ENCODE measurements around the gene MAP7D1.

Gene MAP7D1

DNA sequence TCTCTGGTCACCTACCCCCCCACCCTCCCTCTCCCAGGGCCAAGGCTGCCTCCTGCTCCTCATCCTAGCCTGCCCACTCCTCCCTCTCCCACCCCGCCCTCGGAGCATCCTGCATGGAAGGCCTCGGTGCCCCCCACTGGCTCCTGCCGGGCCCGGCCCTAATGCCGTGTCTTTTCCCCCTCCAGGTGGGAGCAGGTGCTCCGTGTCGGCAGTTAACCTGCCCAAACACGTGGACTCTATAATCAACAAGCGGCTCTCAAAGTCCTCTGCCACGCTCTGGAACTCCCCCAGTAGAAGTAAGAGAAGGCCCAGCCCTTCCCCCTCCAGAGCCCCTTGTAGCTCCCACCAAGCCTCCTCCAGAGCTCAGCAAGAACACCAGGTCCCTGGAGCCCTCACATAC is 18.8 kb downstream of the MAP7D1 start:
- Histone ChIP-seq H3K36me3 (ENCODE audit: control insufficient read depth in 1 of 2, insufficient read depth in 2 of 2, low read length in 2 of 2) (peaks cover 49 to 83% of the 10 kb centered on the region in 2 donors), H3K4me1 (ENCODE audit: control insufficient read depth in 1 of 2, insufficient read depth in 2 of 2, low read length in 2 of 2) (peaks cover 10 to 47% of the 10 kb centered on the region in 2 donors), H3K4me3 (ENCODE audit: low read depth in 1 of 2, low read length in 2 of 2) (no peak overlapping the region), H3K27ac (ENCODE audit: low read length) (no peak overlapping the region), H3K9me3 (ENCODE audit: control insufficient read depth in 1 of 2, low read length in 2 of 2) (no peaks in the 10 kb centered on the region), H3K27me3 (ENCODE audit: low read depth, low read length) (no peaks in the 10 kb centered on the region)

DNA sequence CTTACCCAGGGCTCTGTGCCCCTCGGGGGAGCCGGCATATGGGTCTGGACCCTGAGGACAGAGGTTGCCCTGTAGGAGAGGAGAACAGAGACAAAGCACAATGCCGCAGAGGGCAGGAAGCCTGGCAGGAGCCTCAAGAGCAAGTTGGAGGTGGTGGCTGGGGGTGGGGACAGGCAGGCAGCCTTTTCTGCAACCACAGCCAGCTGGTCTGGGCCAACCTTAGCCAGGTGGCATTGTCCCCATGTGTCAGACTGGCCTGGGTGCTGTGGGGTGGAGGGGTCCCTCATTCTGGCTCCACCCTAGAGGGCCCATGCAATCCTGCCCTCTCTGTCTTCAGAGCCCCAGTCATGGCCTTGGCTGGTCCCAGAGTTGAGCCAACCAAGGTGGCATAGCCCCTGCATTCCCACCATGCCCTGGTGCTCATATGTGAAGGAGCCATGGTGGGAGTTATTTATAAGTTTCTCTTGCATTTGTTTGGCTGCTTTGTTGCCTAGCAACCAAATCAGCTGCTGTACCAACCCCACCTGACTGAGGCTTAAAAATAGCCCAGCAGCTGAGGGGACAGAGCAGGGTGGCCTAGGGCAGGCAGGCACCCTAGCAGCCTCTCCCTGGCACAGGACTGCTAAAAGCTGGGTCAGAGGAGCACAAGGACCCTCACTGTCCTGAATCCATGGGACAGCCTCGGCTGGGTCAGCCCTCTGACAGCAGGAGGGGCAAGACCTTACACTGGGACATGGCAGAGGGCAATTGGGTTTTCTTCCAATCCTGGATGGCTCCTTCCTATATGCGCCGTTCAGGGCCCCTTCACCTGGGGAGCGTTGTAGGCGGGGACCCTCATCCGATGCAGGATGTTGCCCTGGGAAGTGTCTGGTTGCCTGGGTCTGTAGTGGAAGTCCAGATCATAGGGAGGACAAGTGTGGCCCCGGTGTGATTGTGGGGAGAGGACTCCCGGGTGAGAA is 19.5 kb downstream of the MAP7D1 start:
- H3K4me3 ChIP-seq (ENCODE audit: low read depth in 1 of 2, low read length in 2 of 2) = no peak overlapping the region
- H3K27ac ChIP-seq (ENCODE audit: low read length) = peak overlapping the region; percentile 54
- peaks cover 56 to 90% of the 10 kb centered on the region in 2 donors for H3K36me3 ChIP-seq (ENCODE audit: control insufficient read depth in 1 of 2, insufficient read depth in 2 of 2, low read length in 2 of 2)
- no peaks in the 10 kb centered on the region for H3K27me3 ChIP-seq (ENCODE audit: low read depth, low read length)
- no peaks in the 10 kb centered on the region for H3K9me3 ChIP-seq (ENCODE audit: control insufficient read depth in 1 of 2, low read length in 2 of 2)
- peaks cover 10 to 40% of the 10 kb centered on the region in 2 donors for H3K4me1 ChIP-seq (ENCODE audit: control insufficient read depth in 1 of 2, insufficient read depth in 2 of 2, low read length in 2 of 2)

DNA sequence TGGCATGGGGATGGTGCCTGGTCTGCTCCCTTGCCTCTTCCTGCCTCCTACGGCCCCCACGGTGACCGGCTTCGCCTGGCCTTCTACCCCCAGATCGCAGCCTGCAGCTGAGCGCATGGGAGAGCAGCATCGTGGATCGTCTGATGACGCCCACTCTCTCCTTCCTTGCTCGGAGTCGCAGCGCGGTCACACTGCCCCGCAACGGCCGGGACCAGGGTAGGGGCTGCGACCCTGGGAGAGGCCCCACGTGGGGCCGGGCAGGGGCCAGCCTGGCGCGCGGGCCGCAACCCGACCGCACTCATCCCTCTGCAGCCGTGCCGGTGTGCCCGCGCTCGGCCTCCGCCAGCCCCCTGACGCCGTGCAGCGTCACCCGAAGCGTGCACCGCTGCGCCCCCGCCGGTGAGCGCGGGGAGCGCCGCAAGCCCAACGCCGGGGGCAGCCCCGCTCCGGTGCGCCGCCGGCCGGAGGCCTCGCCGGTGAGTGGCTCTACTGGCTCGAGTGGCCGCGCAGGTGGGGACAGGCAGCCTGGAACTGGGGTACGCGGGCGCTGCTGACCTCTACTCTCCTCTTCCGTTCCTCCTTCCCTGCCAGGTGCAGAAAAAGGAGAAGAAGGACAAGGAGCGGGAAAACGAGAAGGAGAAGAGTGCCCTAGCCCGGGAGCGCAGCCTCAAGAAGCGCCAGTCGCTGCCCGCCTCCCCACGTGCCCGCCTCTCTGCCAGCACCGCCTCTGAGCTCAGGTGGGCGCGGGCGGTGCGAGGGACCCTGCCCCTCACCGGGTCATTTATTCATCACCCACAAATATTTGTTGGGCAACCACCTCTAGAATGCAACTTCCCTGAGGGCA is 20.4 kb downstream of the MAP7D1 start:
- Histone ChIP-seq H3K4me1 (ENCODE audit: control insufficient read depth in 1 of 2, insufficient read depth in 2 of 2, low read length in 2 of 2) (peaks cover 10 to 39% of the 10 kb centered on the region in 2 donors), H3K4me3 (ENCODE audit: low read depth in 1 of 2, low read length in 2 of 2) (no peak overlapping the region), H3K27ac (ENCODE audit: low read length) (no peak overlapping the region), H3K27me3 (ENCODE audit: low read depth, low read length) (no peaks in the 10 kb centered on the region), H3K36me3 (ENCODE audit: control insufficient read depth in 1 of 2, insufficient read depth in 2 of 2, low read length in 2 of 2) (peaks cover 58 to 95% of the 10 kb centered on the region in 2 donors), H3K9me3 (ENCODE audit: control insufficient read depth in 1 of 2, low read length in 2 of 2) (no peaks in the 10 kb centered on the region)

DNA sequence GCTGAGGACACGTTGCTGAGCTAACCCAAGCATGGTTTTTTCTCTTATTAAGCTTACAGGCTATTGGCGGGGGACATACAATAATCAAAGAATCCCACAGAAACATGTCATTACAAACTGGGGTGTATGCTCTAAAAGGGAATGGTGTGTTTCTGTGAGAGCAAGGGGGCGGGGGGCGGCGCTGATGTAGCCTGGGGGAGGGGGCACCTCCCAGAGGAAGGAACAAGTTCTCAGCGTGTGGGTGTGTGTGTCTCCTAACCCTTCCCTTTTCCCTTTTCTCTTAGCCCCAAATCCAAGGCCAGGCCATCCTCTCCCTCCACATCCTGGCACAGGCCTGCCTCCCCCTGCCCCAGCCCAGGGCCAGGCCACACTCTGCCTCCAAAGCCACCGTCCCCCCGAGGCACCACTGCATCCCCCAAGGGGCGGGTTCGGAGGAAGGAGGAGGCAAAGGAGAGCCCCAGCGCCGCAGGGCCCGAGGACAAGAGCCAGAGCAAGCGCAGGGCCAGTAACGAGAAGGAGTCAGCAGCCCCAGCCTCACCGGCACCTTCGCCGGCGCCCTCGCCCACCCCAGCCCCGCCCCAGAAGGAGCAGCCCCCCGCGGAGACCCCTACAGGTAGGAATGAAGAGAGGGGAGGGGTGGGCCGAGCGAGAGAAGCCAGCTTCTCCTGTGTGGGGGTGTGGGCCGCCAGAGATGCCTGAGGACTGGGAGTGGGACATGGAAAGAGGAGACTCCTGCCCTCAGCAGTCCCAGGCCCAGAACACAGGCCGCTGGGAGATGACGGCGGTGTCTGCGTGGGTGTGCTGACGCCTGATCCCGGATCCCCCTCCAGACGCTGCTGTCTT is 21.9 kb downstream of the MAP7D1 start:
- peaks cover 10 to 40% of the 10 kb centered on the region in 2 donors for H3K4me1 ChIP-seq (ENCODE audit: control insufficient read depth in 1 of 2, insufficient read depth in 2 of 2, low read length in 2 of 2)
- no peak overlapping the region for H3K4me3 ChIP-seq (ENCODE audit: low read depth in 1 of 2, low read length in 2 of 2)
- no peak overlapping the region for H3K27ac ChIP-seq (ENCODE audit: low read length)
- no peaks in the 10 kb centered on the region for H3K9me3 ChIP-seq (ENCODE audit: control insufficient read depth in 1 of 2, low read length in 2 of 2)
- no peaks in the 10 kb centered on the region for H3K27me3 ChIP-seq (ENCODE audit: low read depth, low read length)
- peaks cover 45 to 85% of the 10 kb centered on the region in 2 donors for H3K36me3 ChIP-seq (ENCODE audit: control insufficient read depth in 1 of 2, insufficient read depth in 2 of 2, low read length in 2 of 2)

DNA sequence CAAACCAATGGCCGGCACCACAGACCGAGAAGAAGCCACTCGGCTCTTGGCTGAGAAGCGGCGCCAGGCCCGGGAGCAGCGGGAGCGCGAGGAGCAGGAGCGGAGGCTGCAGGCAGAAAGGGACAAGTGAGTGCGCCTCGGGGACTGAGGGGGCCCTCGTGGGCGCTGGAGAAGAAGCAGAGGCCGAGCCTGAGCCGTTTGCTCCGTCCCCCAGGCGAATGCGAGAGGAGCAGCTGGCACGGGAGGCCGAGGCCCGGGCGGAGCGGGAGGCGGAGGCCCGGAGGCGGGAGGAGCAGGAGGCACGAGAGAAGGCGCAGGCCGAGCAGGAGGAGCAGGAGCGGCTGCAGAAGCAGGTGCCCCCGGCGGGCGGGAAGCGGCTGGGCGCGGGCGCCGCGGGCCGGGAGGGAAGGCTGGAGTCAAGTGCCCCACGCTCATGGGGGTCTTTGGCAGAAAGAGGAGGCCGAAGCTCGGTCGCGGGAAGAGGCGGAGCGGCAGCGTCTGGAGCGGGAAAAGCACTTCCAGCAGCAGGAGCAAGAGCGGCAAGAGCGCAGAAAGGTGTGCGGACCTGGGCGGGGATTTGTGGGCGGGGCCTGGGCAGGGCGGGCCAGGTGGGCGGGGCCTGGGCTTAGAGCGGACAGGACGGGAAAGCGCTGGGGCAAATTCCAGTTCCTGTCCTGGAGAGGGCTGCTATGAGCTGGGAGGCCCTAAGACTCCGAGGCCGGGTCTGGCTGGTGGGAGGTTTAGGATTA is 22.7 kb downstream of the MAP7D1 start:
- H3K36me3 ChIP-seq (ENCODE audit: control insufficient read depth in 1 of 2, insufficient read depth in 2 of 2, low read length in 2 of 2) = peaks cover 36 to 76% of the 10 kb centered on the region in 2 donors
- H3K4me1 ChIP-seq (ENCODE audit: control insufficient read depth in 1 of 2, insufficient read depth in 2 of 2, low read length in 2 of 2) = peaks cover 10 to 40% of the 10 kb centered on the region in 2 donors
- H3K9me3 ChIP-seq (ENCODE audit: control insufficient read depth in 1 of 2, low read length in 2 of 2) = no peaks in the 10 kb centered on the region
- H3K27ac ChIP-seq (ENCODE audit: low read length) = no peak overlapping the region
- H3K4me3 ChIP-seq (ENCODE audit: low read depth in 1 of 2, low read length in 2 of 2) = no peak overlapping the region
- no peaks in the 10 kb centered on the region for H3K27me3 ChIP-seq (ENCODE audit: low read depth, low read length)

DNA sequence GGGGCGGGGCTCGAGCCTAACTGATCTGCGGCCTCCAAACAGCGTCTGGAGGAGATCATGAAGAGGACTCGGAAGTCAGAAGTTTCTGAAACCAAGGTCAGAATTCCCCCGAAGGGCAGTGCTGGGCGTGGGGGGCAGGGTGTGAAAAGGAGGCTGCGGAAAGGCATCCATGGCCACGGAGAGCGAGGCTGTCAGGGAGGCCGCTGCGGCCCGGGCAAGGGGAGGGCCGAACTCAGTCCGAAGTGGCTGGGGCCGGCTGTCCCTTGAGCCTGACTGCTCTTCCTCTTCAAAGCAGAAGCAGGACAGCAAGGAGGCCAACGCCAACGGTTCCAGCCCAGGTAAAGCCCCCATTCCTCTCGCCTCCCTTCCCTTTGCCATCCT is 23.2 kb downstream of the MAP7D1 start:
- Histone ChIP-seq H3K4me1 (ENCODE audit: control insufficient read depth in 1 of 2, insufficient read depth in 2 of 2, low read length in 2 of 2) (peaks cover 10 to 34% of the 10 kb centered on the region in 2 donors), H3K27me3 (ENCODE audit: low read depth, low read length) (no peaks in the 10 kb centered on the region), H3K36me3 (ENCODE audit: control insufficient read depth in 1 of 2, insufficient read depth in 2 of 2, low read length in 2 of 2) (peaks cover 31 to 71% of the 10 kb centered on the region in 2 donors), H3K9me3 (ENCODE audit: control insufficient read depth in 1 of 2, low read length in 2 of 2) (no peaks in the 10 kb centered on the region), H3K4me3 (ENCODE audit: low read depth in 1 of 2, low read length in 2 of 2) (no peak overlapping the region), H3K27ac (ENCODE audit: low read length) (no peak overlapping the region)

DNA sequence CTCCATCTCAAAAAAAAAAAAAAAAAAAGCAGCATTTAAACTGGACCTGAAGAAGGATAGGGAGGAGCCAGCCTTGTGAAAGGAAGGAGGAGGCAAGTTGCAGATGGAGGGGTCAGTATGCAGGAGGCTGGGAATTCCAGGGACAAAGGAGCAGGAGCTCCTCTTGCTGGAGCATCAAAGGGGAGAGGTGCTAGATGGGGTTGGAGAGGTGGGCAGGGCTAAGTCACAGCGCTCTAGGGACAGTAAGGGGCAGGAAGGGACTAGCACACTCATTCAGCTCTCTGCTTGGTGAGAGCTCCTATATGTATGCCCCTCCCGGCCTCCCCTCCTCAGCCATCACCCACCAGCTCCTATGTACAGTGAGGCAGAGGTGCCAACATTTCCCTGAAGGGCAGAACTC is 26.8 kb downstream of the MAP7D1 start:
- Histone ChIP-seq H3K9me3 (ENCODE audit: control insufficient read depth in 1 of 2, low read length in 2 of 2) (no peaks in the 10 kb centered on the region), H3K27ac (ENCODE audit: low read length) (peak overlapping the region; percentile 66), H3K4me1 (ENCODE audit: control insufficient read depth in 1 of 2, insufficient read depth in 2 of 2, low read length in 2 of 2) (peaks cover 0 to 10% of the 10 kb centered on the region in 2 donors), H3K36me3 (ENCODE audit: control insufficient read depth in 1 of 2, insufficient read depth in 2 of 2, low read length in 2 of 2) (peaks cover 18 to 40% of the 10 kb centered on the region in 2 donors), H3K4me3 (ENCODE audit: low read depth in 1 of 2, low read length in 2 of 2) (no peak overlapping the region), H3K27me3 (ENCODE audit: low read depth, low read length) (no peaks in the 10 kb centered on the region)

DNA sequence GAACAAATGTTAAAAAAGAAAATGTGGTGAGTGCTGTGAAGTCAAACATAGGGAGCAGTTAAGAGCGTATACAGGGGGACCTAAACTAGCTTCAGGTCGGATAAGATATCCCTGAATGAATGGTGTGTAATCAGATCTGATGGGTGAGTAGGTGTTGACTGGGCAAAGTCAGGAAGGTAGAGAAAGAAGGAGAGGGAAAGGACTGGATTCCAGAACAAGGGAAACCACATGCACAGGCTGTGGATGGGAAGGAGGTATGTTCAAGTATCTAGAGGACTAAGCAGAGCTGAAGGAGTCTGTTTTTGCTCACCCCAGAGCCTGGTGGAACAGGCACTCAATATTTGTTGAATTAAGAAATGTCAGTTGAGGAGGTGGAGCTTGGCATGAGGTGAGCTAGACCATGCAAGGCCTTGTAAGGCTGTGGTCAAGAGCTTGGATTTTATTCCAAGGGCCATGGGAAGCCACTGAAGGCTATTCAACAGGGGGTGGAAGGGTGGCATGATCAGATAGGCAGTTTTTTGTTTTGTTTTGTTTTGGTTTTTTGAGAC is 27.4 kb downstream of the MAP7D1 start:
- Histone ChIP-seq H3K4me1 (ENCODE audit: control insufficient read depth in 1 of 2, insufficient read depth in 2 of 2, low read length in 2 of 2) (peaks cover 0 to 12% of the 10 kb centered on the region in 2 donors), H3K36me3 (ENCODE audit: control insufficient read depth in 1 of 2, insufficient read depth in 2 of 2, low read length in 2 of 2) (peaks cover 18 to 34% of the 10 kb centered on the region in 2 donors), H3K27ac (ENCODE audit: low read length) (peak overlapping the region; percentile 66), H3K9me3 (ENCODE audit: control insufficient read depth in 1 of 2, low read length in 2 of 2) (no peaks in the 10 kb centered on the region), H3K4me3 (ENCODE audit: low read depth in 1 of 2, low read length in 2 of 2) (no peak overlapping the region), H3K27me3 (ENCODE audit: low read depth, low read length) (no peaks in the 10 kb centered on the region)

DNA sequence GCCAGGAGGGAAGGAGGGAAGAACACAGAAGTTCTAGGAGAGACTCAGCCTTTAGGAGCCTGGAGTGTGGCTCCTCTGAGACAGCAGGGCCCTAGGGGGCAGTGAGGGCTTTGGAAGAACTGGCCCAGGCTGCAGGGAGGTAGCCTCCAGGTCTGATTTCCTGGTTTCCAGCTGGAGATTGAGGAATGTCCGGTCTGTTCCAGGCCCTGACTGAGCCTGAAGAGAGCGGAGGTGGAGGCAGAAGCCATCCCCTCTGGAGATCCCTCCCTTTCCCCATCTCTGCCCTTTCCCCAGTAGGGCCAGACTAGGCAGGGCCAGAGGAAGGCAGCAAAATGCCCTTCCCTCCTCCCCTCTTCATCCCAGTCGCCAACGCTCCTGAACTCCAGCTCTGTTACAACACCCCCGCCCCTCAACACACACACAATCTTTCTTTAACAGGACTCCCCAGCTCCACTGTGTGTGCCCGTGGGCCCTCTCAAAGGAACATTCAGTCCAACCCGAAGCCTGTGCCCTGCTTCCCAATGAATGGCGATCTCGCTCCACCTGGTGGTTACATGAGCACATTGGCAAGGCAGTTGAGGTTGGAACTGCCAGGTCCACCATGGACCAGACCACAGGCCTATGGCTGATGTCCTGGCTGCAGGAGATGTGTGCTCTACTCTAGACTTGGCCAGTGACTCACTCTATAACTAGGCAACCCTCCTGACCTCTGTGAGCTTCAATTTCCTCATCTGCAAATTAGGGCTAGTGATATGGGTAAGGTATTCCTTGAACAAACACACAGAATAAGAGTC is 32.0 kb downstream of the MAP7D1 start:
- Histone ChIP-seq H3K27me3 (ENCODE audit: low read depth, low read length) (no peaks in the 10 kb centered on the region), H3K4me1 (ENCODE audit: control insufficient read depth in 1 of 2, insufficient read depth in 2 of 2, low read length in 2 of 2) (peaks cover 0 to 5% of the 10 kb centered on the region in 2 donors), H3K4me3 (ENCODE audit: low read depth in 1 of 2, low read length in 2 of 2) (no peak overlapping the region), H3K9me3 (ENCODE audit: control insufficient read depth in 1 of 2, low read length in 2 of 2) (no peaks in the 10 kb centered on the region), H3K36me3 (ENCODE audit: control insufficient read depth in 1 of 2, insufficient read depth in 2 of 2, low read length in 2 of 2) (no peaks in the 10 kb centered on the region), H3K27ac (ENCODE audit: low read length) (peak overlapping the region; percentile 77)
